Measurements from ENCODE around the gene STARD3.

The STARD3 gene

DNA sequence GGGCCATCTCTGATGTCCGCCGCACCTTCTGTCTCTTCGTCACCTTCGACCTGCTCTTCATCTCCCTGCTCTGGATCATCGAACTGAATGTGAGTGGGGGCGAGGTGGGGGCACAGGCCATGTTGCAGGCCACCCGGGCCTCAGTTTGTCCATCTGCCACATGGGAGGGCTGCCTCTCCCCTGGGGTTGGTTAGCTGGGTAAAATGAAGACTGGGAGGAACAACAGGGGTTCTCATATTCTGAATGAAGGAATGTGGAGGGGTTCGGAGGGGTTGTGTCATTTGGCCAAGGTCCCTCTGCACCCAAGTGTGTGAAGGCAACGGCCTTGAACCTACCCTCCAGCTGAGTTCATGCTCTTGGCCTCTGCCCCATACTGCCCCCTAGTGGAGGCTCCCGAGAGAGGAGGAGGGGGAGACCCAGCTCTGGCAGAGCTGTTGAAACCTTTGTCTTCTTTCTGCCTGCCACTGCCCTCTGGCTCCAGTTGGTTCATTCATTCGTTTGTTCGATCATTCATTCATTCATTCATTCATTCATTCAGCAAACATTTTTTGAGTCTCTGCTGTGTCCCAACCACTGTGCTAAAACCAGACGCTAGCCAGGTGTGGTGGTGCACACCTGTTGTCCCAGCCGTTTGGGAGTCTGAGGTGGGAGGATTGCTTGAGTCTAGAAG lies 16.9 kb downstream of the STARD3 start:
- WGBS, 2 donors (ENCODE audit: extremely low coverage in 2 of 2, insufficient read length in 2 of 2, insufficient replicate concordance in 1 of 2), result no CpG with 5 or more reads among the region's 14 CpGs
- Histone ChIP-seq H3K79me1 (ENCODE audit: low read depth, low read length) (peaks cover 7% of the 10 kb centered on the region), H2AFZ (ENCODE audit: low read length) (peak overlapping the region; percentile 70), H2AK5ac (ENCODE audit: low read depth, low read length) (peak overlapping the region; percentile 91), H2BK12ac (ENCODE audit: low read length) (peak overlapping the region; percentile 97), H4K8ac (ENCODE audit: low read depth, low read length) (peak overlapping the region; percentile 78), H3K23ac (ENCODE audit: low read depth, low read length, poor library complexity) (peak overlapping the region; percentile 87), H3K4me3 (ENCODE audit: low read length in 2 of 2) (no peak overlapping the region), H3K36me3 (replicated peaks in 1 of 2; ENCODE audit: control insufficient read depth in 2 of 2, insufficient read depth in 2 of 2, low read length in 2 of 2) (peaks cover 12 to 36% of the 10 kb centered on the region in 2 donors), H3K14ac (ENCODE audit: low read length) (peak overlapping the region; percentile 86), H3K27me3 (ENCODE audit: control insufficient read depth in 3 of 3, insufficient read depth in 3 of 3, low read depth in 1 of 3, low read length in 3 of 3) (no peaks in the 10 kb centered on the region), H3K4me1 (ENCODE audit: control insufficient read depth in 2 of 2, insufficient read depth in 1 of 2, low read depth in 1 of 2, low read length in 2 of 2) (peaks cover 20 to 27% of the 10 kb centered on the region in 2 donors), H3K4ac (ENCODE audit: low read length) (peak overlapping the region; percentile 99), H2BK5ac (ENCODE audit: low read length) (peak overlapping the region; percentile 98), H2BK15ac (ENCODE audit: low read length) (peak overlapping the region; percentile 52), H4K91ac (ENCODE audit: low read depth, low read length, poor library complexity) (peak overlapping the region; percentile 60), H3K9ac (ENCODE audit: low read depth, low read length, poor library complexity) (peak overlapping the region; percentile 71), H3K27ac (replicated peaks; ENCODE audit: low read length) (peak overlapping the region; percentile 88), H3K9me3 (replicated peaks in 1 of 2; ENCODE audit: control insufficient read depth in 2 of 2, insufficient read depth in 1 of 2, low read depth in 1 of 2, low read length in 2 of 2) (no peaks in the 10 kb centered on the region), H3K18ac (ENCODE audit: low read length) (peak overlapping the region; percentile 96), H3K4me2 (ENCODE audit: insufficient read depth, low read length, poor library complexity, severe bottlenecking) (peak overlapping the region; percentile 21), H2BK120ac (ENCODE audit: low read depth, low read length) (peak overlapping the region; percentile 98)
- no peak for DNase-seq (ENCODE audit: low spot score)

DNA sequence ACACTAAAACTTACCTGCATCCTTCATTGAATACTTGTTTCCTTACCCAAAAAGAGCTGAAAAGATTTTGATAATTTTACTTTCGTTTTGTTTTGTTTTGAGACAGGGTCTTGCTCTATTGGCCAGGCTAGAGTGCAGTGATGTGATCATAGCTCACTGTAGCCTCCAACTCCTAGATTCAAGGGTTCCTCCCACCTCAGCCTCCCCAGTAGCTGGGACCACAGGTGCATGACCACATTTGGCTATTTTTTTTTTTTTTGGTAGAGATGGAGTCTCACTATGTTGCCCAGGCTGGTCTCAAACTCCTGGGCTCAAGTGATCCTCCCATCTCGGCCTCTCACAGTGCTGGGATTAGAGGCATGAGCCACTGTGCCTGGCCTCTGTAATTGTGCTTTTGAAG lies 18.2 kb downstream of the STARD3 start:
- Histone ChIP-seq H3K36me3 (replicated peaks in 1 of 2; ENCODE audit: control insufficient read depth in 2 of 2, insufficient read depth in 2 of 2, low read length in 2 of 2) (peaks cover 20 to 46% of the 10 kb centered on the region in 2 donors), H2BK120ac (ENCODE audit: low read depth, low read length) (no peak overlapping the region), H3K18ac (ENCODE audit: low read length) (no peak overlapping the region), H2BK12ac (ENCODE audit: low read length) (no peak overlapping the region), H3K23ac (ENCODE audit: low read depth, low read length, poor library complexity) (no peak overlapping the region), H3K4ac (ENCODE audit: low read length) (no peak overlapping the region), H3K79me1 (ENCODE audit: low read depth, low read length) (peaks cover 14% of the 10 kb centered on the region), H3K27me3 (ENCODE audit: control insufficient read depth in 3 of 3, insufficient read depth in 3 of 3, low read depth in 1 of 3, low read length in 3 of 3) (no peaks in the 10 kb centered on the region), H2AFZ (ENCODE audit: low read length) (no peak overlapping the region), H3K4me1 (ENCODE audit: control insufficient read depth in 2 of 2, insufficient read depth in 1 of 2, low read depth in 1 of 2, low read length in 2 of 2) (peaks cover 20 to 27% of the 10 kb centered on the region in 2 donors), H2BK15ac (ENCODE audit: low read length) (no peak overlapping the region), H2BK5ac (ENCODE audit: low read length) (no peak overlapping the region), H3K4me2 (ENCODE audit: insufficient read depth, low read length, poor library complexity, severe bottlenecking) (no peak overlapping the region), H4K91ac (ENCODE audit: low read depth, low read length, poor library complexity) (no peak overlapping the region), H3K9ac (ENCODE audit: low read depth, low read length, poor library complexity) (no peak overlapping the region), H2AK5ac (ENCODE audit: low read depth, low read length) (no peak overlapping the region), H3K4me3 (ENCODE audit: low read length in 2 of 2) (no peak overlapping the region), H3K14ac (ENCODE audit: low read length) (no peak overlapping the region), H4K8ac (ENCODE audit: low read depth, low read length) (no peak overlapping the region), H3K9me3 (replicated peaks in 1 of 2; ENCODE audit: control insufficient read depth in 2 of 2, insufficient read depth in 1 of 2, low read depth in 1 of 2, low read length in 2 of 2) (no peaks in the 10 kb centered on the region), H3K27ac (replicated peaks; ENCODE audit: low read length) (no peak overlapping the region)
- DNase-seq (ENCODE audit: low spot score), result no peak
- no CpG with 5 or more reads among the region's 2 CpGs for WGBS, 2 donors (ENCODE audit: extremely low coverage in 2 of 2, insufficient read length in 2 of 2, insufficient replicate concordance in 1 of 2)

DNA sequence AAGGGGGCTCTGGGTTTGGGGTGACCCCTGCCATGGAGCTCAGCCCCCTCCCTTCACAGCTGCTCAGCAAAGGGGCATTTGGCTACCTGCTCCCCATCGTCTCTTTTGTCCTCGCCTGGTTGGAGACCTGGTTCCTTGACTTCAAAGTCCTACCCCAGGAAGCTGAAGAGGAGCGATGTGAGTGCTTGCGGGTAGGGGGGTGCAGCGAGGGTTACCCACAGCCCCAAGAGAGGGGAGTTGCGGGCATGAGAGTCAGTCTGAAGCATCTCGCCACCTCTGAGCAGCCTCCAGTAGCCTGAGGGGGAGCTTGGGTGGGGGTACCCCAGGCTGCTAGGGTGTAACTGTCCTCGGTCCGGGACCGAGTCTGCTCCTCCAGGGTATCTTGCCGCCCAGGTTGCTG lies 21.4 kb downstream of the STARD3 start:
- H4K8ac ChIP-seq (ENCODE audit: low read depth, low read length), result no peak overlapping the region
- H2BK5ac ChIP-seq (ENCODE audit: low read length), result no peak overlapping the region
- H3K36me3 ChIP-seq (replicated peaks in 1 of 2; ENCODE audit: control insufficient read depth in 2 of 2, insufficient read depth in 2 of 2, low read length in 2 of 2), result peaks cover 37 to 76% of the 10 kb centered on the region in 2 donors
- no peak overlapping the region for H3K27ac ChIP-seq (replicated peaks; ENCODE audit: low read length)
- no peaks in the 10 kb centered on the region for H3K9me3 ChIP-seq (replicated peaks in 1 of 2; ENCODE audit: control insufficient read depth in 2 of 2, insufficient read depth in 1 of 2, low read depth in 1 of 2, low read length in 2 of 2)
- H4K91ac ChIP-seq (ENCODE audit: low read depth, low read length, poor library complexity), result no peak overlapping the region
- H3K23ac ChIP-seq (ENCODE audit: low read depth, low read length, poor library complexity), result no peak overlapping the region
- no peak overlapping the region for H2BK12ac ChIP-seq (ENCODE audit: low read length)
- H2AFZ ChIP-seq (ENCODE audit: low read length), result no peak overlapping the region
- no peak overlapping the region for H3K4me3 ChIP-seq (ENCODE audit: low read length in 2 of 2)
- WGBS, 2 donors (ENCODE audit: extremely low coverage in 2 of 2, insufficient read length in 2 of 2, insufficient replicate concordance in 1 of 2), result no CpG with 5 or more reads among the region's 11 CpGs
- H3K18ac ChIP-seq (ENCODE audit: low read length), result no peak overlapping the region
- no peak overlapping the region for H3K9ac ChIP-seq (ENCODE audit: low read depth, low read length, poor library complexity)
- peaks cover 5 to 22% of the 10 kb centered on the region in 2 donors for H3K4me1 ChIP-seq (ENCODE audit: control insufficient read depth in 2 of 2, insufficient read depth in 1 of 2, low read depth in 1 of 2, low read length in 2 of 2)
- no peak overlapping the region for H3K14ac ChIP-seq (ENCODE audit: low read length)
- H2BK120ac ChIP-seq (ENCODE audit: low read depth, low read length), result no peak overlapping the region
- DNase-seq (ENCODE audit: low spot score), result no peak
- H2BK15ac ChIP-seq (ENCODE audit: low read length), result no peak overlapping the region
- no peak overlapping the region for H3K4ac ChIP-seq (ENCODE audit: low read length)
- no peak overlapping the region for H2AK5ac ChIP-seq (ENCODE audit: low read depth, low read length)
- H3K4me2 ChIP-seq (ENCODE audit: insufficient read depth, low read length, poor library complexity, severe bottlenecking), result no peak overlapping the region
- peaks cover 15% of the 10 kb centered on the region for H3K79me1 ChIP-seq (ENCODE audit: low read depth, low read length)
- H3K27me3 ChIP-seq (ENCODE audit: control insufficient read depth in 3 of 3, insufficient read depth in 3 of 3, low read depth in 1 of 3, low read length in 3 of 3), result no peaks in the 10 kb centered on the region

DNA sequence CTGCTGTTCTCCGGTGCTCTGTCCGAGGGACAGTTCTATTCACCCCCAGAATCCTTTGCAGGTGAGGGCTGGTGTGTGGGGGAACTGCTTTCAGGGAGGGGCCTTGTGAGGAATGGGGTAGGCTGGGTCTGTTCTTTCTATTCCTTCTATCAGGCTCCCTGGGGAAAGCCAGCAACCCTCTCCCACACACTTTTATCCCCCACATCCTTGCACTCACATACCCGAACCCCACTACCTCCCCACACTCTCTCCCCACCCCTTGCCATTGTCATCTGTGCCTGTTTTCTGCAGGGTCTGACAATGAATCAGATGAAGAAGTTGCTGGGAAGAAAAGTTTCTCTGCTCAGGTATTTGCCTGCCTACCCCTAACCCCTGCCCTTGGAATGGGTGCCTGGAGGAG lies 21.8 kb downstream of the STARD3 start:
- Histone ChIP-seq H2BK12ac (ENCODE audit: low read length) (no peak overlapping the region), H2BK120ac (ENCODE audit: low read depth, low read length) (no peak overlapping the region), H3K36me3 (replicated peaks in 1 of 2; ENCODE audit: control insufficient read depth in 2 of 2, insufficient read depth in 2 of 2, low read length in 2 of 2) (peaks cover 37 to 76% of the 10 kb centered on the region in 2 donors), H3K4me3 (ENCODE audit: low read length in 2 of 2) (no peak overlapping the region), H3K4me1 (ENCODE audit: control insufficient read depth in 2 of 2, insufficient read depth in 1 of 2, low read depth in 1 of 2, low read length in 2 of 2) (peaks cover 3 to 20% of the 10 kb centered on the region in 2 donors), H4K91ac (ENCODE audit: low read depth, low read length, poor library complexity) (no peak overlapping the region), H3K4ac (ENCODE audit: low read length) (no peak overlapping the region), H2BK5ac (ENCODE audit: low read length) (no peak overlapping the region), H2BK15ac (ENCODE audit: low read length) (no peak overlapping the region), H3K14ac (ENCODE audit: low read length) (no peak overlapping the region), H2AK5ac (ENCODE audit: low read depth, low read length) (no peak overlapping the region), H3K23ac (ENCODE audit: low read depth, low read length, poor library complexity) (no peak overlapping the region), H3K79me1 (ENCODE audit: low read depth, low read length) (peaks cover 13% of the 10 kb centered on the region), H3K18ac (ENCODE audit: low read length) (no peak overlapping the region), H3K27me3 (ENCODE audit: control insufficient read depth in 3 of 3, insufficient read depth in 3 of 3, low read depth in 1 of 3, low read length in 3 of 3) (no peaks in the 10 kb centered on the region), H3K9me3 (replicated peaks in 1 of 2; ENCODE audit: control insufficient read depth in 2 of 2, insufficient read depth in 1 of 2, low read depth in 1 of 2, low read length in 2 of 2) (no peaks in the 10 kb centered on the region), H4K8ac (ENCODE audit: low read depth, low read length) (no peak overlapping the region), H3K27ac (replicated peaks; ENCODE audit: low read length) (no peak overlapping the region), H3K9ac (ENCODE audit: low read depth, low read length, poor library complexity) (no peak overlapping the region), H3K4me2 (ENCODE audit: insufficient read depth, low read length, poor library complexity, severe bottlenecking) (no peak overlapping the region), H2AFZ (ENCODE audit: low read length) (no peak overlapping the region)
- 88% methylated on average over 1 of the region's 3 CpGs; no CpG with 5 or more reads in 1 of the 2 donors for WGBS, 2 donors (ENCODE audit: extremely low coverage in 2 of 2, insufficient read length in 2 of 2, insufficient replicate concordance in 1 of 2)
- no peak for DNase-seq (ENCODE audit: low spot score)

Data from neuronal stem cell (in vitro differentiated cells).